LNCAP (cell line): ENCODE results near the gene EHMT1.

Experiments
- TF ChIP-seq, protein P1 (sequence below): fragments of 450-650 bp; IDR thresholded peaks from 2 replicates; pipeline ENCODE4 v1.5.1; 2017; ENCODE audit warnings: mild to moderate bottlenecking

Gene EHMT1

DNA sequence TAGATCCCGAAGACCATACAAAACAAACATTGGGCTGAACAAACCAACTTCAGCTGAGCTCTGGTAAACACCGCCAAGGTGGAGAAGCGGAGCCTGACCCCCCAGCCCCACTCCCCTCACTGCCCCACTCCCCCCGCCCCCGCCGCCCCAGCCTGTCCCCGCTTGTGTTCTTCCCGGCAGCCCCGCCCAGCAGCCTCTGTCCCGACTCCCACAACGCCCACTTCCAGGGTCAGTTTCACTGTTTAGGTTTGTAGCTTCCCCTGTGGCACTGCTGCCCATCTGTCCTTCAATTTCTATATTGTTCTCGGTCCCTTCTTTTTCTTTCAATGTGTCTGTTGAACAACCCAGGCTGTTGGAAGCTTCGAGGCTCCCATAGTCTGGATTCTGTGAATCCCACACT lies 146.7 kb downstream of the EHMT1 start:
- TF ChIP-seq, protein P1, sequence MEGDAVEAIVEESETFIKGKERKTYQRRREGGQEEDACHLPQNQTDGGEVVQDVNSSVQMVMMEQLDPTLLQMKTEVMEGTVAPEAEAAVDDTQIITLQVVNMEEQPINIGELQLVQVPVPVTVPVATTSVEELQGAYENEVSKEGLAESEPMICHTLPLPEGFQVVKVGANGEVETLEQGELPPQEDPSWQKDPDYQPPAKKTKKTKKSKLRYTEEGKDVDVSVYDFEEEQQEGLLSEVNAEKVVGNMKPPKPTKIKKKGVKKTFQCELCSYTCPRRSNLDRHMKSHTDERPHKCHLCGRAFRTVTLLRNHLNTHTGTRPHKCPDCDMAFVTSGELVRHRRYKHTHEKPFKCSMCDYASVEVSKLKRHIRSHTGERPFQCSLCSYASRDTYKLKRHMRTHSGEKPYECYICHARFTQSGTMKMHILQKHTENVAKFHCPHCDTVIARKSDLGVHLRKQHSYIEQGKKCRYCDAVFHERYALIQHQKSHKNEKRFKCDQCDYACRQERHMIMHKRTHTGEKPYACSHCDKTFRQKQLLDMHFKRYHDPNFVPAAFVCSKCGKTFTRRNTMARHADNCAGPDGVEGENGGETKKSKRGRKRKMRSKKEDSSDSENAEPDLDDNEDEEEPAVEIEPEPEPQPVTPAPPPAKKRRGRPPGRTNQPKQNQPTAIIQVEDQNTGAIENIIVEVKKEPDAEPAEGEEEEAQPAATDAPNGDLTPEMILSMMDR: no peak

DNA sequence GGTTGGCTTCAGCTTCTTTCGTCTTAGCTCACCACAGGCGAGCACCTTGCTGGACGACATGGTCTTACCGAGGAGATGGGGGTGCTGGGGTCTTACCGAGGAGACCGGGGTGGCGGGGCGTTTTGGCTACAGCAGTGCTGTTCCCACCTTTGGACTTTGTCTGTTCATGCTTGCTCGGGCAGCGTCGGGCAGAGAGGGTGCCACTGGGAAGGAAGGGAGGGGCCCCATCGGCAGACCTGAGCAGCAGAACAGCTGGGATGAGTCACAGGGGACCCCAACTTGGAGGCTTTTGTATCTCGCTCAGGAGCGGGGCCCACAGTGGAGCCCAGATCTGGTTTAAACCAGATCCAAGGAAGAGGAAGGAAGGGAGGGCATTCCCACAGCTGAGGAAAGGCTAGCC lies 152.8 kb downstream of the EHMT1 start:
- TF ChIP-seq, protein P1: no peak

DNA sequence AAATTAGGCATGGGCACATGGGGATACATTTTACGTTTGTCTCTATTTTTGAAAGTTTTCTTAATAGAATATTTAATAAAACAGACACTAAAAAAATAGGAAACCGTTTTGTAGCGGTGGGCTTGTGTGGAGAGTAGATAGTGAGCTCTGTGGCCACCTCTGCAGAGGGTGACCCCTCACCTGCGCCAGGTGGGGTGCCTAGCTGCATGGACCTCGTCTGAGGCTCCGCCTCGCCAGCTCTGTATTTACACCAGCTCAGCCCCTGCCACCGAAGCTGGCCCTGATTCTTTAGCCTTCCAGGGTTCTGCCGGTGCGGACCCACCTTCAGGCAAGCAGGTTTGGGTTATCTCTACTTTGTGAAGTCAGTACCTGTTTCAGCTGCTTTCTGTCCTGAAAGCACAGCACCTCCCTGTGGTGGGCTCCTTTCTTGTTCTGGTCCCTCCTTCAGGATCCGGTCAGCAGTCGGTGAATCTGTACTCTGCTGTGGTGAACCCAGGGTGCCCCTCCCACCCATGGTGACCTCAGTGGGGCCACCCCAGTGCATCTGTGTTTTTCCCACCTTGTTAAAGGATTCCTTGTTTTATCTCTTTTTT lies 153.6 kb downstream of the EHMT1 start:
- TF ChIP-seq, protein P1: peak; percentile 16; the same call in 1 of the 2 replicates

DNA sequence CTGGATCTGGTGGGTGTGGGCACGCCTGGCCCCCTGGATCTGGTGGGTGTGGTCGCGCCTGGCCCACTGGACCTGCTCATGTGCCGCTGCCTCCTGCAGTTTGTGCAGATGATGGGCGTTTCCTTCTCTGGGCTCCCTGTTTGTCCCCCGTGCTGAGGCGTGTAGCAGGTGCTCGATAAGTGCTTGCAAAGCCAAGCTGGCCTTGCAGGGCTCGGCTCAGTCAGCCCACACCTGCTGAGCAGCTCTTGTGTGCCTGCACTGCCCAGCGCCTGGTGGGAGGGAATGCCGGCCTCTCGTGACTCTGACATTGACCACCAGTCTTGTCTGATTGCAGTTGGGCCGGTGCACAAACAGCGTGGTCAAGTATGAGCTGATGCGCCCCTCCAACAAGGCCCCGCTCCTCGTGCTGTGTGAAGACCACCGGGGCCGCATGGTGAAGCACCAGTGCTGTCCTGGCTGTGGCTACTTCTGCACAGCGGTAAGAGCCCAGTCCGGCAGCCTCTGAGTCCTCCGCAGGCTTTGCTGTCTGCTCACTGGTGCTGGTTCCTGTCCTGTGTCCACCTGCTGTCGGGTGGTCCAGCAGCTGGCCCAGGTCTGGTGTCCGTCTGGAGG lies 156.1 kb downstream of the EHMT1 start:
- TF ChIP-seq, protein P1: no peak

DNA sequence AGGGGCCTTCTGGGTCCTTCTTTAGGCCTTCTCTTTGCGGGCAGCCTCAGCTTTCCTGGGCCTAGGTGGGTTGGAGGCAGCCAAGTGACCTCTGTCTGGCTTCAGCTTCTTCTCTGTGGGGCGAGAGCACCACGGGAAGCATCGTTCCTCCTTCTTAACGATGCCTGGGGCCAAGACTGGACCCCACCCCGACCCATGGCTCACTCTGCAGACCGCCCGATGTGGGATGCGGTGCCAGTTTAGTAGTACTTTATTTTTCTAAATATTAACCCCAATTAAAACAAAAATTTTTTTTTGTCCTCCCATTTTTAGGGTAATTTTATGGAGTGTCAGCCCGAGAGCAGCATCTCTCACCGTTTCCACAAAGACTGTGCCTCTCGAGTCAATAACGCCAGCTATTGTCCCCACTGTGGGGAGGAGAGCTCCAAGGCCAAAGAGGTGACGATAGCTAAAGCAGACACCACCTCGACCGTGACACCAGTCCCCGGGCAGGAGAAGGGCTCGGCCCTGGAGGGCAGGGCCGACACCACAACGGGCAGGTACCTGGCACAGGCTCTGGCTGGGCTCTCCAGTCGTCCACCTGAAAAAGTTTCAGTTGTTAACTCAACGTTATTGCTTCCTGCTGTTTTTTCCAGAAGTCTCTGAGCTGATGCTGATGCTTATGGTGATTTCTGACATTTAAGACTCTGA lies 157.6 kb downstream of the EHMT1 start:
- TF ChIP-seq, protein P1: no peak

DNA sequence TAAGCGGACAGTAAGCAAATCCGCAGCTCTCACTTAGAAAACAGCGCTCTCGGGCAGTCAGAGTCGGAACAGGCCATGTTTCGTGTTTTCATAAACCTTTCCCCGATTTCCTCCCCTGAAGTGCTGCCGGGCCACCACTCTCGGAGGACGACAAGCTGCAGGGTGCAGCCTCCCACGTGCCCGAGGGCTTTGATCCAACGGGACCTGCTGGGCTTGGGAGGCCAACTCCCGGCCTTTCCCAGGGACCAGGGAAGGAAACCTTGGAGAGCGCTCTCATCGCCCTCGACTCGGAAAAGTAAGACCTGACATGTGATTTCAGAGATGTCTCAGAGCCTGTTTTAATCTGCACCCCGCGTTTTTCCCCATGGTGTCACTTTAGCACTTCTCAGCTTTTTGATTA lies 159.0 kb downstream of the EHMT1 start:
- TF ChIP-seq, protein P1: no peak

DNA sequence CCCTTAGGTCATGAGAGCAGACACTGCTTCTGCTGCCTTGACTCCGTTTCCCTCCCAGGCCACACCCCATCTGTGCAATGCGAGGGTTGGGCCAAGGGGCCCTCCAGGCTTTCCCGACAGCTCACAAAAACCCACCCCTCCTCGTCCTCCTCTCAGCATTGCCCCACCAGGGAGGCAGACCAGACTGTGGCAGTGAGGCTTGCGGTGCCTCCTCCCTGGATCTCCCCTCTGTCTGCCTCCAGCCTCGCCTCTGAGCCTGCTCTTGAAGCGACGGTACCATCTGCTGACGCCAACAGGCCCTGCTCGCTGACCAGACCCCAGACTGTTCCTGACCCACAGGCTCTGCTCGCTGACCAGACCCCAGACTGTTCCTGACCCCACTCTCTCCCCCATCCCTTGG lies 159.5 kb downstream of the EHMT1 start:
- TF ChIP-seq, protein P1: no peak
